ENCODE data around the gene ZNRF2.
A peak's percentile ranks its signal among the peaks of the same experiment; 100 is the strongest.

GRCh38 chr7:30281263-30281662 lies 3.1 kb upstream of the ZNRF2 start:
- TF ChIP-seq POLR2AphosphoS5 (IDR thresholded peaks at IDR 0.05; ENCODE audit: low read depth, low read length) = no peak
- no peak for TF ChIP-seq POLR2A (IDR thresholded peaks at IDR 0.05; ENCODE audit: low read depth, low read length)
- TF ChIP-seq POU2F2 (IDR thresholded peaks at IDR 0.05; ENCODE audit: low read depth, low read length) = peak; percentile 65; the same call in 1 of the 2 replicates

Data from GM12891 (cell line).